ENCODE measurements around the gene CHD1L.
"Not testable (repeated sequence)": the region's sequence is repeated elsewhere in the genome, so short reads cannot be mapped to it uniquely, and the experiment has no call there.

The CHD1L gene

GRCh38 chr1:147225193-147225730 is 17.2 kb upstream of the CHD1L start, which contains the start of gene FMO5:
TSS of gene FMO5 (minus strand) at chr1:147225339. CDS start at chr1:147225029, 310 bp downstream.
- peak within 1 kb of the TSS; percentile 61 to 70 for H3K4me3 ChIP-seq (replicated peaks in 1 of 2; ENCODE audit: low read depth in 2 of 2, low read length in 2 of 2)
- TF ChIP-seq CTCF (IDR thresholded peaks at IDR 0.05; ENCODE audit: low read depth, low read length): peak; percentile 42
- peak; percentile 57 to 76 for DNase-seq (ENCODE audit: low read depth in 2 of 2)

GRCh38 chr1:147231032-147231431 is 11.5 kb upstream of the CHD1L start:
- DNase-seq (ENCODE audit: low read depth in 2 of 2); H3K4me3 ChIP-seq (replicated peaks in 1 of 2; ENCODE audit: low read depth in 2 of 2, low read length in 2 of 2): not testable (repeated sequence)

- not testable (repeated sequence) for DNase-seq (ENCODE audit: low read depth in 2 of 2)
These were observed 8.6 kb upstream of the CHD1L start for GRCh38 chr1:147233903-147234302.

GRCh38 chr1:147235822-147236221 is 6.7 kb upstream of the CHD1L start:
- TF ChIP-seq CTCF (IDR thresholded peaks at IDR 0.05; ENCODE audit: low read depth, low read length): no peak
- no peak for DNase-seq (ENCODE audit: low read depth in 2 of 2)
- no peak overlapping the region for H3K4me3 ChIP-seq (replicated peaks in 1 of 2; ENCODE audit: low read depth in 2 of 2, low read length in 2 of 2)

More at GRCh38 chr1:147233903-147234302, 8.6 kb upstream of the CHD1L start:
- not testable (repeated sequence) for H3K4me3 ChIP-seq (replicated peaks in 1 of 2; ENCODE audit: low read depth in 2 of 2, low read length in 2 of 2)

GRCh38 chr1:147236448-147236847 is 6.0 kb upstream of the CHD1L start:
- no peak for DNase-seq (ENCODE audit: low read depth in 2 of 2)
- no peak overlapping the region for H3K4me3 ChIP-seq (replicated peaks in 1 of 2; ENCODE audit: low read depth in 2 of 2, low read length in 2 of 2)
- no peak for TF ChIP-seq CTCF (IDR thresholded peaks at IDR 0.05; ENCODE audit: low read depth, low read length)

- TF ChIP-seq CTCF (IDR thresholded peaks at IDR 0.05; ENCODE audit: low read depth, low read length): no peak
- H3K4me3 ChIP-seq (replicated peaks in 1 of 2; ENCODE audit: low read depth in 2 of 2, low read length in 2 of 2): no peak overlapping the region
- DNase-seq (ENCODE audit: low read depth in 2 of 2): no peak
These were observed 5.3 kb upstream of the CHD1L start for GRCh38 chr1:147236959-147237791.

GRCh38 chr1:147238053-147238902 is 4.2 kb upstream of the CHD1L start:
- H3K4me3 ChIP-seq (replicated peaks in 1 of 2; ENCODE audit: low read depth in 2 of 2, low read length in 2 of 2): no peak overlapping the region
- DNase-seq (ENCODE audit: low read depth in 2 of 2): no peak
- no peak for TF ChIP-seq CTCF (IDR thresholded peaks at IDR 0.05; ENCODE audit: low read depth, low read length)

All from cardiac fibroblast (primary cell).